Limb (tissue), 2 donors: ENCODE measurements around the gene FICD.

Experiments
- DNase-seq, 2 donors: peaks; one replicate each; pipeline ENCODE4 v3.0.0-alpha.2; 2016; ENCODE audit errors: extremely low spot score in 2 of 2

FICD gene

GRCh38 chr12:108565146-108565545 is 50.1 kb downstream of the FICD start:
- no peak for DNase-seq

- peak in 1 of 2 donors; percentile 32 for DNase-seq
Measured at GRCh38 chr12:108565976-108566375, 50.9 kb downstream of the FICD start.

- DNase-seq = peak in 1 of 2 donors; percentile 16
Measured at GRCh38 chr12:108566452-108566851, 51.4 kb downstream of the FICD start.

DNA sequence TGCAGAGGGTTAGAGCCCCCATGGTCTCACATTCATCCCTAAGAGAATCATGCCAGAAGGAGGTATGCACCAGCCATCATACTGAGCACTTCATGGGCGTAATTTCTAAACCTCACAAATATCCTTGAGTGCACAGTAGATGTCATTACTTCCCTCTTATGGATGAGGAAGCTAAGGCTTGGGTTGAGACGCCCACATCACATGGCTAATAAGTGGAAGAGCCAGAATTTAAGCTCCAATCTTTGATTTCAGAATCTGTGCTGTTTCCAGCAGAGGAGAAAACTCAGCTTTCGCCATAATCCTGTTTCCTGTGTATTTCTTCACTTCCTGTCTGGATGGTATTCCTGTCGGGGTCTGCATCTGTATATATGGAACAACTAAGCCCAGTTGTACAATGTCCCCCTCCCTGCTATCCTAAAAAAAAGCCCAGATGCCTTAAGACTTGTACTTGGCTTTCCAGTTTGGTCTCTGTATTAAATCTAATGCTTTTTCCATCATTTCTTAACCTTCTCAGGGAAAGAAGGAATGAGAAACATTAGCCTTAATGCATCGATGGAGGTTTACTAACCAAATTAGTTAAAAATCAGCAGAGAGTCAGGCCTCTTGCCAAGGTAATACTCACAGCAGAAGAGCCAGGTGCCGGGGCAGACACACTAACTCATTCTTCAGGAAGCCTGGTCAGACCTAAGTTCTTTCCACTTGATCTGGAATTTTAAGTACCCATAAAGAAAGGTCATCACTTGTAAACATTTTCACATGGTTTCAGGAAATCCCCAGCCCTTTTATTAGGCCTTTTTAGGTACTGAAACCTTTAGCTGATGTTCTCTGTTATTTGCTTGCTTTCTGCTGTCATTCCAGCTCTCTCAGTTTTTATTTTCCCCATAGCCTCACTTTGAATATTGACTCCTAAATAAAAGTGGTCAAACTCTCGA is 52.6 kb downstream of the FICD start:
- peak in 1 of 2 donors; percentile 2 for DNase-seq

DNA sequence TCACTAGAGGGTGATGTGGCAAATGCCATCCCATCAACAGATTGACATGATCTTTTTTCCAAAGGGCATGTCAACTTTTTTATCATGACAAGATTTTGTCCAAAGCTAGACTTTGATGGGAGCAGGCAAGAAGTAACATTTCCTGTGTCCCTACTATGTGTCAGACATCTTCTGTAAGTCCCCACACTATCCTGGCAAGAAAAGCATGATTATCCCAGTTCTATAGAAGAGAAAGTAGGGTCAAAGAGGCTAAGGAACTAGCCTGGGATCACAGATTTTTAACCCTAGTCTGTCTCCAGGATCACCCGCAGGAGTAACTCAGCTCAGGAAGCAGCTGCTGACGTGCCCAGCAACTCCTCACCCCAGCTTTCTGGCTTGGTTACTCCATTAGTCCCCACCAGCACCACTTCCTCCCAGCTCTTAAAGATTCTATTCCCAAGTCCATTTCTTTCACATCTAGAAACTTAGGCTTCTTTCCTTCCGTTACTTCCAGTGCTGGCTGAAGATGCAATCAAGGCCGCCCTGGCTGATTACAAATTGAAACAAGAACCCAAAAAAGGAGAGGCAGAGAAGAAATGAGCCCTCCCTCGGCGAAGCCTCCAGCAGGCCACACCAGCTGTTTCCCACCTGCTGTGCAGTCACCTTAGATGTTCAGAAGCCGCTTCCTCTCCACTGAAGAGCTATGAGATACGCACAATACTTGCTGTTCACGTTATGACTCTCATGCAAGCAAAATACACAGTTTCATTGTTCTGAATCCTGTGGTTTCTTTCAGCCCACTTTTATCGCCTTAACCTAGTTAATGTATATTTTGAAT is 53.5 kb downstream of the FICD start:
- peak in 1 of 2 donors; percentile 17 for DNase-seq
